Measurements from ENCODE around the gene TGFBI.

The TGFBI gene

DNA sequence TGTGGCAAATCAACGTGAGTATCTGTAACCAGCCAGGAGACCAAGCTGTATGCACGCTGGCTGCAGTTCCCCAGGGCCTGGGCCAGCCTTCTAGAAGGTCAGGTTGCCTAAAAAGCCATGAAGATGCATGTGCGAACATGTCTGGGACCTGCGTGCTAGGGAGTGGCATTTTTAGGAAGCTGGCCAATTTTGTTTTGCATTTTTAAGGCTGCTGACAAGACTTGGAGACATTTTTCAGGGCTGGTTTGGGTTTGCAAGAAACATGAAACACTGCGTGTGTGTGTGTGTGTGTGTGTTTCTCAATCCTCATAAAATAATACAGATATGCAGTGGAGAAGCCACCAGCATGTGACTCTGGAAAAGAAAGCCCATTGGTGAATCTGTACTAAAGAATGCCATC, 5.1 kb downstream of the TGFBI start:
- H3K4me3 ChIP-seq (ENCODE audit: low read length in 2 of 2): no peak overlapping the region
- no peaks in the 10 kb centered on the region for H3K79me1 ChIP-seq (ENCODE audit: low read depth, low read length)
- no peak overlapping the region for H2BK5ac ChIP-seq (ENCODE audit: low read length)
- H2BK15ac ChIP-seq (ENCODE audit: low read length): no peak overlapping the region
- no peak overlapping the region for H2AK5ac ChIP-seq (ENCODE audit: low read depth, low read length)
- H3K36me3 ChIP-seq (replicated peaks in 1 of 2; ENCODE audit: control insufficient read depth in 2 of 2, insufficient read depth in 2 of 2, low read length in 2 of 2): no peaks in the 10 kb centered on the region
- peaks cover 0 to 2% of the 10 kb centered on the region in 2 donors for H3K9me3 ChIP-seq (replicated peaks in 1 of 2; ENCODE audit: control insufficient read depth in 2 of 2, insufficient read depth in 1 of 2, low read depth in 1 of 2, low read length in 2 of 2)
- no peak overlapping the region for H3K9ac ChIP-seq (ENCODE audit: low read depth, low read length, poor library complexity)
- no peak overlapping the region for H2BK12ac ChIP-seq (ENCODE audit: low read length)
- H3K14ac ChIP-seq (ENCODE audit: low read length): no peak overlapping the region
- DNase-seq (ENCODE audit: low spot score): no peak
- H3K27ac ChIP-seq (replicated peaks; ENCODE audit: low read length): no peak overlapping the region
- peaks cover 0 to 48% (median 11%) of the 10 kb centered on the region in 3 experiments for H3K27me3 ChIP-seq (ENCODE audit: control insufficient read depth in 3 of 3, insufficient read depth in 3 of 3, low read depth in 1 of 3, low read length in 3 of 3)
- H3K18ac ChIP-seq (ENCODE audit: low read length): no peak overlapping the region
- no peak overlapping the region for H3K4ac ChIP-seq (ENCODE audit: low read length)
- no peak overlapping the region for H3K4me2 ChIP-seq (ENCODE audit: insufficient read depth, low read length, poor library complexity, severe bottlenecking)
- no peak overlapping the region for H2BK120ac ChIP-seq (ENCODE audit: low read depth, low read length)
- WGBS, 2 donors (ENCODE audit: extremely low coverage in 2 of 2, insufficient read length in 2 of 2, insufficient replicate concordance in 1 of 2): no CpG with 5 or more reads among the region's 5 CpGs
- H3K4me1 ChIP-seq (ENCODE audit: control insufficient read depth in 2 of 2, insufficient read depth in 1 of 2, low read depth in 1 of 2, low read length in 2 of 2): peaks cover 0 to 7% of the 10 kb centered on the region in 2 donors
- H4K91ac ChIP-seq (ENCODE audit: low read depth, low read length, poor library complexity): no peak overlapping the region
- H4K8ac ChIP-seq (ENCODE audit: low read depth, low read length): no peak overlapping the region
- no peak overlapping the region for H3K23ac ChIP-seq (ENCODE audit: low read depth, low read length, poor library complexity)
- H2AFZ ChIP-seq (ENCODE audit: low read length): no peak overlapping the region

DNA sequence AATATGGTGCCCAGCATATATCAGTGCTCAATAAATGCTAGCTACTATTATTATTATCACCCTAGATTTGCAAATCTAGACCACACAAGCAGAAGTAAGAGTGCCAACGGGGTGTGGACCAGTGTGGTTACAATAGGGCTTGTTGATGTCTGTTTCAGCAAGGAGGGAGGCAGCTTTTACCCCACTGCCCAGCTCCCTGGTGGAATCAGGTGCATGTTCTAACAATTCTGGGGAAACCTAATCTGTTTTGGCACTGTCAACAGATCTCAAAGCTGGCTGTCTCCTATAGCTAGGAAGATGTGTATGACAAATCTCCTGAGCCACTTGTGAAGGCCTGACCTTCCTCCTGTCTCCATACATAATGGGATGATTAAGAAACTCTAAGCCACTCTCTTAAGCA, 5.7 kb downstream of the TGFBI start:
- no peak overlapping the region for H3K27ac ChIP-seq (replicated peaks; ENCODE audit: low read length)
- H2BK120ac ChIP-seq (ENCODE audit: low read depth, low read length): no peak overlapping the region
- H2AK5ac ChIP-seq (ENCODE audit: low read depth, low read length): no peak overlapping the region
- H4K8ac ChIP-seq (ENCODE audit: low read depth, low read length): no peak overlapping the region
- H3K4me2 ChIP-seq (ENCODE audit: insufficient read depth, low read length, poor library complexity, severe bottlenecking): no peak overlapping the region
- no peak overlapping the region for H3K14ac ChIP-seq (ENCODE audit: low read length)
- H3K36me3 ChIP-seq (replicated peaks in 1 of 2; ENCODE audit: control insufficient read depth in 2 of 2, insufficient read depth in 2 of 2, low read length in 2 of 2): no peaks in the 10 kb centered on the region
- no CpG with 5 or more reads among the region's 1 CpG for WGBS, 2 donors (ENCODE audit: extremely low coverage in 2 of 2, insufficient read length in 2 of 2, insufficient replicate concordance in 1 of 2)
- H3K9ac ChIP-seq (ENCODE audit: low read depth, low read length, poor library complexity): no peak overlapping the region
- H4K91ac ChIP-seq (ENCODE audit: low read depth, low read length, poor library complexity): no peak overlapping the region
- H3K4me1 ChIP-seq (ENCODE audit: control insufficient read depth in 2 of 2, insufficient read depth in 1 of 2, low read depth in 1 of 2, low read length in 2 of 2): peaks cover 0 to 6% of the 10 kb centered on the region in 2 donors
- peaks cover 0 to 42% (median 6%) of the 10 kb centered on the region in 3 experiments for H3K27me3 ChIP-seq (ENCODE audit: control insufficient read depth in 3 of 3, insufficient read depth in 3 of 3, low read depth in 1 of 3, low read length in 3 of 3)
- no peak for DNase-seq (ENCODE audit: low spot score)
- H3K79me1 ChIP-seq (ENCODE audit: low read depth, low read length): no peaks in the 10 kb centered on the region
- no peak overlapping the region for H3K18ac ChIP-seq (ENCODE audit: low read length)
- H2BK12ac ChIP-seq (ENCODE audit: low read length): no peak overlapping the region
- H3K4ac ChIP-seq (ENCODE audit: low read length): no peak overlapping the region
- no peak overlapping the region for H2AFZ ChIP-seq (ENCODE audit: low read length)
- no peak overlapping the region for H2BK5ac ChIP-seq (ENCODE audit: low read length)
- no peak overlapping the region for H3K4me3 ChIP-seq (ENCODE audit: low read length in 2 of 2)
- H3K9me3 ChIP-seq (replicated peaks in 1 of 2; ENCODE audit: control insufficient read depth in 2 of 2, insufficient read depth in 1 of 2, low read depth in 1 of 2, low read length in 2 of 2): peaks cover 0 to 2% of the 10 kb centered on the region in 2 donors
- H2BK15ac ChIP-seq (ENCODE audit: low read length): no peak overlapping the region
- H3K23ac ChIP-seq (ENCODE audit: low read depth, low read length, poor library complexity): no peak overlapping the region

DNA sequence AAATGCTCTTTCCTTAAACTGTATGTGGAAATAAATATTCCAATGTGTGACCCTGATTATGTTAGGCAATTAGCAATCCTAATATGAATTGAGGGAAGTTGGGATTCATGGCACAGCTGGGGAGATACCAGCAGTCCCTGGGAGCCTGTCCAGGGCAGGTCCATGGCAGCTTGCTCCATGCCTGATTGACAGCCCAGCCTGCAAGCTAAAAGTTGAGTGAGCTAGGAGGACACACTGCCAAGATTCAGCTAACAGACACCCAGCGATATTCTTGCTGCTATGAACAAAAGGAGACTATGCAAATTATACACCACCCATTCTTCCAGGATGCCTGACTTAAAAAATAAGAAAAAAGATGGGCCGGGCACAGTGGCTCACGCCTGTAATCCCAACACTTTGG, 6.2 kb downstream of the TGFBI start:
- Histone ChIP-seq H3K27me3 (ENCODE audit: control insufficient read depth in 3 of 3, insufficient read depth in 3 of 3, low read depth in 1 of 3, low read length in 3 of 3) (peaks cover 0 to 37% (median 1%) of the 10 kb centered on the region in 3 experiments), H3K4me2 (ENCODE audit: insufficient read depth, low read length, poor library complexity, severe bottlenecking) (no peak overlapping the region), H3K18ac (ENCODE audit: low read length) (no peak overlapping the region), H4K8ac (ENCODE audit: low read depth, low read length) (no peak overlapping the region), H3K4me3 (ENCODE audit: low read length in 2 of 2) (no peak overlapping the region), H2AFZ (ENCODE audit: low read length) (no peak overlapping the region), H3K9me3 (replicated peaks in 1 of 2; ENCODE audit: control insufficient read depth in 2 of 2, insufficient read depth in 1 of 2, low read depth in 1 of 2, low read length in 2 of 2) (peaks cover 0 to 2% of the 10 kb centered on the region in 2 donors), H3K23ac (ENCODE audit: low read depth, low read length, poor library complexity) (no peak overlapping the region), H2BK15ac (ENCODE audit: low read length) (no peak overlapping the region), H2BK5ac (ENCODE audit: low read length) (no peak overlapping the region), H4K91ac (ENCODE audit: low read depth, low read length, poor library complexity) (no peak overlapping the region), H3K27ac (replicated peaks; ENCODE audit: low read length) (no peak overlapping the region), H2BK12ac (ENCODE audit: low read length) (no peak overlapping the region), H3K4ac (ENCODE audit: low read length) (no peak overlapping the region), H3K4me1 (ENCODE audit: control insufficient read depth in 2 of 2, insufficient read depth in 1 of 2, low read depth in 1 of 2, low read length in 2 of 2) (peaks cover 0 to 5% of the 10 kb centered on the region in 2 donors), H2AK5ac (ENCODE audit: low read depth, low read length) (no peak overlapping the region), H3K9ac (ENCODE audit: low read depth, low read length, poor library complexity) (no peak overlapping the region), H3K14ac (ENCODE audit: low read length) (no peak overlapping the region), H3K79me1 (ENCODE audit: low read depth, low read length) (no peaks in the 10 kb centered on the region), H3K36me3 (replicated peaks in 1 of 2; ENCODE audit: control insufficient read depth in 2 of 2, insufficient read depth in 2 of 2, low read length in 2 of 2) (no peaks in the 10 kb centered on the region), H2BK120ac (ENCODE audit: low read depth, low read length) (no peak overlapping the region)
- WGBS, 2 donors (ENCODE audit: extremely low coverage in 2 of 2, insufficient read length in 2 of 2, insufficient replicate concordance in 1 of 2): no CpG with 5 or more reads among the region's 3 CpGs
- no peak for DNase-seq (ENCODE audit: low spot score)

DNA sequence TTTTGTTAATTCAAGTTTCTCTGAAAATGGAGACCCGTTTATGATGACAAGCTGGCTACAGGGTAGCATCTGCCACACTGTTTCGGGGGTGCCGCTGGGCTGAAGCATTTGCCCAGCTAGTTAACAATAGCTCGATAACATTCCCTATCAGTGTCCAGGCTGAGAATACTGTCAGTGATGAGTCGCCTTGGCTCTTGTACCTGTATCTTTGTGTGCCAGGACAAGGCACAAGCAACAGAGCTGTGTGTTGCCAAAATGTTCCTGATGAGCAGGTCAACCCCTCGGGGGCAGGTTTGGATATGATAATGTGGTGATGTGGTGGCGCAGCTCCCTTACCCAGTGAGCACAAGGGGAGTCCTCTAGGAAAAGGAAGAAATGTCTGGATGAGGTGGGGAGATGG, 7.0 kb downstream of the TGFBI start:
- Histone ChIP-seq H3K14ac (ENCODE audit: low read length) (no peak overlapping the region), H3K4me1 (ENCODE audit: control insufficient read depth in 2 of 2, insufficient read depth in 1 of 2, low read depth in 1 of 2, low read length in 2 of 2) (peaks cover 0 to 5% of the 10 kb centered on the region in 2 donors), H3K9me3 (replicated peaks in 1 of 2; ENCODE audit: control insufficient read depth in 2 of 2, insufficient read depth in 1 of 2, low read depth in 1 of 2, low read length in 2 of 2) (peaks cover 0 to 2% of the 10 kb centered on the region in 2 donors), H3K23ac (ENCODE audit: low read depth, low read length, poor library complexity) (no peak overlapping the region), H3K9ac (ENCODE audit: low read depth, low read length, poor library complexity) (no peak overlapping the region), H4K91ac (ENCODE audit: low read depth, low read length, poor library complexity) (no peak overlapping the region), H3K36me3 (replicated peaks in 1 of 2; ENCODE audit: control insufficient read depth in 2 of 2, insufficient read depth in 2 of 2, low read length in 2 of 2) (no peaks in the 10 kb centered on the region), H2BK15ac (ENCODE audit: low read length) (no peak overlapping the region), H4K8ac (ENCODE audit: low read depth, low read length) (no peak overlapping the region), H2BK5ac (ENCODE audit: low read length) (no peak overlapping the region), H2BK12ac (ENCODE audit: low read length) (no peak overlapping the region), H2AK5ac (ENCODE audit: low read depth, low read length) (no peak overlapping the region), H2AFZ (ENCODE audit: low read length) (no peak overlapping the region), H3K18ac (ENCODE audit: low read length) (no peak overlapping the region), H3K4ac (ENCODE audit: low read length) (no peak overlapping the region), H3K79me1 (ENCODE audit: low read depth, low read length) (no peaks in the 10 kb centered on the region), H3K4me2 (ENCODE audit: insufficient read depth, low read length, poor library complexity, severe bottlenecking) (no peak overlapping the region), H3K27ac (replicated peaks; ENCODE audit: low read length) (no peak overlapping the region), H3K27me3 (ENCODE audit: control insufficient read depth in 3 of 3, insufficient read depth in 3 of 3, low read depth in 1 of 3, low read length in 3 of 3) (peaks cover 0 to 30% (median 0%) of the 10 kb centered on the region in 3 experiments), H2BK120ac (ENCODE audit: low read depth, low read length) (no peak overlapping the region), H3K4me3 (ENCODE audit: low read length in 2 of 2) (no peak overlapping the region)
- no peak for DNase-seq (ENCODE audit: low spot score)
- no CpG with 5 or more reads among the region's 7 CpGs for WGBS, 2 donors (ENCODE audit: extremely low coverage in 2 of 2, insufficient read length in 2 of 2, insufficient replicate concordance in 1 of 2)
